PC-9 (cell line): ENCODE data around the gene MCTP2. TPM values are rescaled to one million over a fixed set of nuclear protein-coding genes. Genes with fewer than 3 reads are reported as not detected.

ENCODE experiments used
- BruUV-seq: library from RNA; stranded (reverse); fragments of 400-500 nt; replicated peaks from 2 replicates; lab custom pipeline; 2021; lab: Mats Ljungman, UMichigan
- CTCF ChIA-PET: fragments of 300-600 bp; sonication (Branson Sonifier 250); formaldehyde crosslinking; loops from one replicate; lab custom pipeline; 2022; ENCODE audit warnings: antibody characterized with exemption; lab: Charles Lee
- POLR2A ChIA-PET: fragments of 300-600 bp; sonication (Branson Sonifier 250); formaldehyde crosslinking; loops from one replicate; lab custom pipeline; 2022; ENCODE audit warnings: antibody characterized with exemption; ENCODE audit not compliant: unreplicated experiment; lab: Charles Lee
- DNase-seq, 2 experiments: peaks; one replicate each; pipeline versions ENCODE4 v3.0.0 to v3.0.0-alpha.2; 2015 to 2022; ENCODE audit warnings: mixed read lengths in 1 of 2
- H2AFZ ChIP-seq: fragments of 200-600 bp; sonication (generic); 2 replicates; pipeline ENCODE4 v1.8.1; 2017; ENCODE audit warnings: antibody characterized with exemption
- H3F3A ChIP-seq: fragments of 200-600 bp; sonication (generic); 2 replicates; pipeline ENCODE4 v1.8.1; 2017; ENCODE audit warnings: antibody characterized with exemption, mild to moderate bottlenecking, low read depth; ENCODE audit not compliant: insufficient read depth
- H3K27ac ChIP-seq: fragments of 200-600 bp; sonication (generic); 2 replicates; pipeline ENCODE4 v1.6.1; 2016; ENCODE audit warnings: mixed run types
- H3K27me3 ChIP-seq: fragments of 200-600 bp; sonication (generic); 2 replicates; pipeline ENCODE4 v1.6.1; 2016; ENCODE audit warnings: low read depth, mixed run types; ENCODE audit not compliant: insufficient read depth
- H3K36me3 ChIP-seq: fragments of 200-600 bp; sonication (generic); 2 replicates; pipeline ENCODE4 v1.6.1; 2016; ENCODE audit warnings: low read depth, mixed run types
- H3K4me1 ChIP-seq: fragments of 200-600 bp; sonication (generic); replicated peaks from 2 replicates; pipeline ENCODE4 v1.6.1; 2016; ENCODE audit warnings: mixed run types; ENCODE audit not compliant: insufficient read depth
- H3K4me2 ChIP-seq: fragments of 200-600 bp; sonication (generic); 2 replicates; pipeline ENCODE4 v1.6.1; 2017; ENCODE audit warnings: mixed run types
- H3K4me3 ChIP-seq: fragments of 200-600 bp; sonication (generic); 2 replicates; pipeline ENCODE4 v1.6.1; 2016; ENCODE audit warnings: mixed run types
- H3K79me2 ChIP-seq: fragments of 200-600 bp; sonication (generic); 2 replicates; pipeline ENCODE4 v1.6.1; 2017; ENCODE audit warnings: low read depth, mixed run types
- H3K9me2 ChIP-seq: fragments of 200-600 bp; sonication (generic); 2 replicates; pipeline ENCODE4 v1.8.1; 2017; ENCODE audit warnings: mild to moderate bottlenecking; ENCODE audit not compliant: insufficient read depth
- H3K9me3 ChIP-seq: fragments of 200-600 bp; sonication (generic); 2 replicates; pipeline ENCODE4 v1.8.1; 2016; ENCODE audit warnings: low read depth; ENCODE audit not compliant: insufficient read depth
- H4K20me1 ChIP-seq: fragments of 200-600 bp; sonication (generic); 2 replicates; pipeline ENCODE4 v1.8.1; 2017; ENCODE audit not compliant: insufficient read depth
- CTCF ChIP-seq: fragments of 200-600 bp; sonication (generic); conservative IDR thresholded peaks from 2 replicates; pipeline ENCODE4 v1.6.1; 2017; ENCODE audit warnings: mixed run types, antibody characterized with exemption, mild to moderate bottlenecking, moderate library complexity
- EZH2 ChIP-seq: fragments of 200-600 bp; sonication (generic); IDR thresholded peaks from 2 replicates; pipeline ENCODE4 v1.8.0; 2017; ENCODE audit warnings: antibody characterized with exemption, low read depth
- intact Hi-C: fragments of 100-400 bp; cut with micrococcal nuclease; formaldehyde crosslinking; loops from one replicate; pipeline ENCODE4 v1.10.0; 2022; ENCODE audit not compliant: unreplicated experiment
- total RNA-seq: library from RNA; stranded (reverse); gene quantifications from 2 replicates; pipeline ENCODE4 v1.2.3, GENCODE V29; 2021

The MCTP2 gene
- total RNA-seq, 1 experiment from 2014 or later: 5.7 TPM

- no peaks in the 10 kb centered on the region for H3K79me2 ChIP-seq
- BruUV-seq: no TSS peak
- intact Hi-C loops: no loop called here
- CTCF ChIA-PET: no interaction called here
- no peaks in the 10 kb centered on the region for H4K20me1 ChIP-seq
- no peaks in the 10 kb centered on the region for H3K4me1 ChIP-seq
- POLR2A ChIA-PET: no interaction called here
- H3K27ac ChIP-seq: no peak overlapping the region
- H3K9me3 ChIP-seq: no peaks in the 10 kb centered on the region
- H3K36me3 ChIP-seq: no peaks in the 10 kb centered on the region
- H3K27me3 ChIP-seq: no peaks in the 10 kb centered on the region
- H3K4me2 ChIP-seq: no peak overlapping the region
- TF ChIP-seq EZH2: no peak
- TF ChIP-seq CTCF: no peak
- H3K9me2 ChIP-seq: no peaks in the 10 kb centered on the region
- H3K4me3 ChIP-seq: no peak overlapping the region
- no peak for DNase-seq
- no peak overlapping the region for H2AFZ ChIP-seq
- H3F3A ChIP-seq: no peaks in the 10 kb centered on the region
Observed at GRCh38 chr15:94387442-94387841, 156.1 kb downstream of the MCTP2 start.

- POLR2A ChIA-PET: no interaction called here
- TF ChIP-seq CTCF (no peak), EZH2 (no peak)
- intact Hi-C loops: no loop called here
Observed at GRCh38 chr15:94387849-94388441, 156.6 kb downstream of the MCTP2 start.

DNA sequence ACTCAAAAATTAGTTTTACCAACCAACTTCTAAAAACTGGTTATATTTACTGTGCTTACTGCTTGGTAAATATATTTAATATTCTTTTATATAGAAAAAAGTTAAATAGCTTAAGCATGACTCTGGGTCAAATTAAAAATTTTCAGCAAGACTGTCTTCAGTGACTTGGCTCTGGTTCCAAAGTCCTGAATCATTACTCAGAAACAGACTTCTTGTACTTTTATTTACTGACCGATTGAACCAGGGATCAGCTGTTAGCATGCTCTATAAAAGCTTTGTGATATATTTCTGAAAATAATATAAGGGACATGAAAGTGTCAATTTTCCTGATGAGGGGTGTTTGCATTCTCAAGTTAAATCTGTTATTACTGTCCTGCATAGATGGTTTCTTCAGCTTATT lies 164.3 kb downstream of the MCTP2 start:
- intact Hi-C loops: no loop called here
- Histone ChIP-seq H3K36me3 (no peaks in the 10 kb centered on the region), H3K27ac (no peak overlapping the region), H3K27me3 (no peaks in the 10 kb centered on the region), H3K9me2 (no peaks in the 10 kb centered on the region), H3K4me1 (no peaks in the 10 kb centered on the region), H2AFZ (no peak overlapping the region), H3K4me3 (no peak overlapping the region), H3K4me2 (no peak overlapping the region), H3K79me2 (no peaks in the 10 kb centered on the region), H3K9me3 (no peaks in the 10 kb centered on the region), H4K20me1 (no peaks in the 10 kb centered on the region), H3F3A (no peaks in the 10 kb centered on the region)
- no TSS peak for BruUV-seq
- TF ChIP-seq CTCF (no peak), EZH2 (no peak)
- ChIA-PET CTCF (no interaction called here), POLR2A (interaction anchor here (0.6 kb wide), 1 partner anchor 246 kb away, joined by 3 read pairs; no protein-coding TSS in a partner anchor)
- DNase-seq: no peak

More at GRCh38 chr15:94387849-94388441, 156.6 kb downstream of the MCTP2 start:
- no peak overlapping the region for H3K4me2 ChIP-seq
- H3K9me3 ChIP-seq: no peaks in the 10 kb centered on the region
- H3K79me2 ChIP-seq: no peaks in the 10 kb centered on the region
- no peaks in the 10 kb centered on the region for H4K20me1 ChIP-seq
- no peak overlapping the region for H3K4me3 ChIP-seq
- no TSS peak for BruUV-seq
- no peaks in the 10 kb centered on the region for H3F3A ChIP-seq
- no peak overlapping the region for H2AFZ ChIP-seq
- no peak for DNase-seq
- H3K9me2 ChIP-seq: no peaks in the 10 kb centered on the region
- H3K4me1 ChIP-seq: no peaks in the 10 kb centered on the region
- no peaks in the 10 kb centered on the region for H3K27me3 ChIP-seq
- H3K36me3 ChIP-seq: no peaks in the 10 kb centered on the region
- no peak overlapping the region for H3K27ac ChIP-seq
- CTCF ChIA-PET: no interaction called here
